Fibroblast of lung (primary cell): ENCODE measurements around the gene PDZD7. TPM values are rescaled to one million over a fixed set of nuclear protein-coding genes. Genes with fewer than 3 reads are reported as not detected.
A peak's percentile ranks its signal among the peaks of the same experiment; 100 is the strongest.

Experiments
- DNase-seq, 2 donors: peaks; one replicate each; pipeline versions ENCODE4 v3.0.0 to v3.0.0-alpha.2; 2010; ENCODE audit warnings: low read depth in 2 of 2
- H2AFZ ChIP-seq: 2 replicates; pipeline ENCODE4 v1.5.1; 2012; ENCODE audit warnings: low read length, control low read depth, inconsistent platforms
- H3K27ac ChIP-seq: 2 replicates; pipeline ENCODE4 v1.5.1; 2011; ENCODE audit warnings: low read length, control low read depth; ENCODE audit not compliant: insufficient read depth
- H3K27me3 ChIP-seq: 2 replicates; pipeline ENCODE4 v1.5.1; 2011; ENCODE audit warnings: mild to moderate bottlenecking, low read length; ENCODE audit not compliant: control insufficient read depth, insufficient read depth
- H3K36me3 ChIP-seq: 2 replicates; pipeline ENCODE4 v1.5.1; 2011; ENCODE audit warnings: low read length; ENCODE audit not compliant: control insufficient read depth, insufficient read depth
- H3K4me1 ChIP-seq: 2 replicates; pipeline ENCODE4 v1.5.1; 2011; ENCODE audit warnings: low read length; ENCODE audit not compliant: control insufficient read depth, insufficient read depth; ENCODE audit errors: extremely low read depth
- H3K4me2 ChIP-seq: 2 replicates; pipeline ENCODE4 v1.5.1; 2011; ENCODE audit warnings: low read length, control low read depth; ENCODE audit not compliant: insufficient read depth; ENCODE audit errors: extremely low read depth
- H3K4me3 ChIP-seq, 4 experiments: fragments of 200-600 bp in 1 of 4; sonication (generic) in 1 of 4; replicated peaks in 1 of 4; 2 replicates each; pipeline ENCODE4 v1.5.1; 2011 to 2016; ENCODE audit warnings: low read length in 4 of 4, low read depth in 3 of 4, mild to moderate bottlenecking in 3 of 4, control low read depth in 2 of 4, inconsistent platforms in 1 of 4, mixed read lengths in 1 of 4; ENCODE audit not compliant: insufficient read depth in 1 of 4; ENCODE audit errors: control extremely low read depth in 1 of 4
- H3K79me2 ChIP-seq: 2 replicates; pipeline ENCODE4 v1.5.1; 2012; ENCODE audit warnings: mild to moderate bottlenecking, low read length, inconsistent platforms; ENCODE audit not compliant: control insufficient read depth, insufficient read depth
- H3K9ac ChIP-seq: 2 replicates; pipeline ENCODE4 v1.5.1; 2011; ENCODE audit warnings: mild to moderate bottlenecking, low read length, control low read depth; ENCODE audit not compliant: insufficient read depth
- H3K9me3 ChIP-seq: 2 replicates; pipeline ENCODE4 v1.5.1; 2012; ENCODE audit warnings: low read depth, low read length; ENCODE audit not compliant: control insufficient read depth, insufficient read depth
- H4K20me1 ChIP-seq: 2 replicates; pipeline ENCODE4 v1.5.1; 2011; ENCODE audit warnings: low read length; ENCODE audit not compliant: control insufficient read depth, insufficient read depth; ENCODE audit errors: extremely low read depth
- EZH2 ChIP-seq: IDR thresholded peaks from 2 replicates; pipeline ENCODE4 v1.5.1; 2012; ENCODE audit warnings: low read length, control low read depth, mild to moderate bottlenecking; ENCODE audit errors: missing control alignments
- polyA plus RNA-seq, 2 donors: library from polyadenylated mRNA; depleted of rRNA in 1 of 2; stranded (reverse) in 1 of 2; unstranded in 1 of 2; fragments of >200 nt; gene quantifications; 2 replicates each; pipeline ENCODE4 v1.2.1, GENCODE V29; 2011 to 2012; ENCODE audit warnings: missing spikeins in 1 of 2
- total RNA-seq: library from RNA; depleted of rRNA; stranded (reverse); fragments of >200 nt; gene quantifications from 2 replicates; pipeline ENCODE4 v1.2.1, GENCODE V29; 2014
- TF ChIP-seq, protein P1 (sequence below), 2 donors: IDR thresholded peaks in 1 of 2; conservative IDR thresholded peaks in 1 of 2; 1 replicate in 1 of 2; 2 replicates in 1 of 2; pipeline ENCODE4 v1.5.1; 2011 to 2012; ENCODE audit warnings: low read length in 2 of 2, control low read depth in 1 of 2, inconsistent platforms in 1 of 2, low read depth in 1 of 2, mild to moderate bottlenecking in 1 of 2

Gene PDZD7
- total and polyA plus RNA-seq, 2 donors (not counting 1 experiment from before 2014, with no cell fraction given) = 0.42 to 1.3 TPM

DNA sequence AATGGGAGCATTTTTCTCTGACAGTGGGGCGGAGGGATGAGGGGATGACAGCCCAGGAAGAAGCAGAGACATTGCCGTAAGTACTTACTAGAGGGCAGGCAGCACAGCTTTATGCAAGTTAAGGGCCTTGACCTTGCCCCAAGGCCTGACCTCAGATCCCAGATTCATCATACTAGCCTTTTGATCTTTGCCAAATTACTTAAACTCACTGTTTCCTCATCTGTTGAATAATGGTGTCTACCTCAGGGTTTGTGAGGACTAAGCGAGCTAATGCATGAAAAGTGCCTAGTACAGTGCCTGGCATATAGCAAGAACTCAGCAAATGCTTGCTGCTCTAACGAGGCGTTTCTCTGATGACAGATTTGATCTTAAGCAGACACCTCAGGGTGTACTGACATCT lies 65.1 kb downstream of the PDZD7 start:
- Histone ChIP-seq H4K20me1 (no peaks in the 10 kb centered on the region), H3K4me3 (no peak overlapping the region), H3K36me3 (peaks cover 2% of the 10 kb centered on the region), H2AFZ (no peak overlapping the region), H3K4me1 (peaks cover 3% of the 10 kb centered on the region), H3K27me3 (no peaks in the 10 kb centered on the region), H3K27ac (no peak overlapping the region), H3K79me2 (no peaks in the 10 kb centered on the region), H3K9ac (no peak overlapping the region), H3K9me3 (no peaks in the 10 kb centered on the region), H3K4me2 (no peak overlapping the region)
- no peak for DNase-seq
- TF ChIP-seq, protein P1, sequence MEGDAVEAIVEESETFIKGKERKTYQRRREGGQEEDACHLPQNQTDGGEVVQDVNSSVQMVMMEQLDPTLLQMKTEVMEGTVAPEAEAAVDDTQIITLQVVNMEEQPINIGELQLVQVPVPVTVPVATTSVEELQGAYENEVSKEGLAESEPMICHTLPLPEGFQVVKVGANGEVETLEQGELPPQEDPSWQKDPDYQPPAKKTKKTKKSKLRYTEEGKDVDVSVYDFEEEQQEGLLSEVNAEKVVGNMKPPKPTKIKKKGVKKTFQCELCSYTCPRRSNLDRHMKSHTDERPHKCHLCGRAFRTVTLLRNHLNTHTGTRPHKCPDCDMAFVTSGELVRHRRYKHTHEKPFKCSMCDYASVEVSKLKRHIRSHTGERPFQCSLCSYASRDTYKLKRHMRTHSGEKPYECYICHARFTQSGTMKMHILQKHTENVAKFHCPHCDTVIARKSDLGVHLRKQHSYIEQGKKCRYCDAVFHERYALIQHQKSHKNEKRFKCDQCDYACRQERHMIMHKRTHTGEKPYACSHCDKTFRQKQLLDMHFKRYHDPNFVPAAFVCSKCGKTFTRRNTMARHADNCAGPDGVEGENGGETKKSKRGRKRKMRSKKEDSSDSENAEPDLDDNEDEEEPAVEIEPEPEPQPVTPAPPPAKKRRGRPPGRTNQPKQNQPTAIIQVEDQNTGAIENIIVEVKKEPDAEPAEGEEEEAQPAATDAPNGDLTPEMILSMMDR (conservative IDR thresholded peaks at IDR 0.05 in 1 of 2, IDR thresholded peaks at IDR 0.05 in 1 of 2; ENCODE audit: low read depth in 1 of 2, low read length in 2 of 2) = no peak

GRCh38 chr10:100963826-100964225 lies 67.1 kb downstream of the PDZD7 start:
- Histone ChIP-seq H3K79me2 (no peaks in the 10 kb centered on the region), H3K27ac (no peak overlapping the region), H2AFZ (no peak overlapping the region), H3K4me2 (no peak overlapping the region), H3K9ac (no peak overlapping the region), H3K27me3 (no peaks in the 10 kb centered on the region), H4K20me1 (no peaks in the 10 kb centered on the region), H3K9me3 (no peaks in the 10 kb centered on the region), H3K4me1 (peaks cover 1% of the 10 kb centered on the region), H3K4me3 (no peak overlapping the region), H3K36me3 (peaks cover 4% of the 10 kb centered on the region)
- no peak for TF ChIP-seq EZH2
- TF ChIP-seq, protein P1 (conservative IDR thresholded peaks at IDR 0.05 in 1 of 2, IDR thresholded peaks at IDR 0.05 in 1 of 2; ENCODE audit: low read depth in 1 of 2, low read length in 2 of 2) = no peak
- DNase-seq = no peak

- peak in 1 of 2 donors; percentile 56 for DNase-seq
- no peaks in the 10 kb centered on the region for H3K27me3 ChIP-seq
- no peak overlapping the region for H3K4me3 ChIP-seq
- no peak overlapping the region for H3K27ac ChIP-seq
- H3K4me1 ChIP-seq = no peaks in the 10 kb centered on the region
- no peak overlapping the region for H2AFZ ChIP-seq
- no peaks in the 10 kb centered on the region for H4K20me1 ChIP-seq
- H3K79me2 ChIP-seq = no peaks in the 10 kb centered on the region
- no peak overlapping the region for H3K4me2 ChIP-seq
- H3K9me3 ChIP-seq = no peaks in the 10 kb centered on the region
- TF ChIP-seq, protein P1 (conservative IDR thresholded peaks at IDR 0.05 in 1 of 2, IDR thresholded peaks at IDR 0.05 in 1 of 2; ENCODE audit: low read depth in 1 of 2, low read length in 2 of 2) = no peak
- TF ChIP-seq EZH2 = no peak
- peaks cover 4% of the 10 kb centered on the region for H3K36me3 ChIP-seq
- H3K9ac ChIP-seq = no peak overlapping the region
Observed at GRCh38 chr10:100962351-100963080, 68.4 kb downstream of the PDZD7 start.
